Tibial nerve (tissue), 4 donors: ENCODE measurements around the gene INTS11. TPM values are rescaled to one million over a fixed set of nuclear protein-coding genes. Genes with fewer than 3 reads are reported as not detected.

Experiments
- DNase-seq, 2 donors: peaks; one replicate each; pipeline ENCODE4 v3.0.0-alpha.2; 2019; ENCODE audit warnings: low spot score in 2 of 2
- H3K27ac ChIP-seq, 4 donors: fragments of 200-600 bp; sonication (generic) in 3 of 4; one replicate each; pipeline ENCODE4 v1.5.1; 2017 to 2019; ENCODE audit warnings: mild to moderate bottlenecking in 1 of 4
- H3K27me3 ChIP-seq, 2 donors: fragments of 200-600 bp; sonication (generic) in 1 of 2; one replicate each; pipeline versions ENCODE4 v1.5.1 to v1.6.0; 2017 to 2019
- H3K36me3 ChIP-seq, 3 donors: fragments of 200-600 bp; sonication (generic); one replicate each; pipeline ENCODE4 v1.5.1; 2018 to 2019
- H3K4me1 ChIP-seq, 4 donors: fragments of 200-600 bp; sonication (generic) in 3 of 4; one replicate each; pipeline ENCODE4 v1.5.1; 2017 to 2019
- H3K4me3 ChIP-seq, 4 donors: fragments of 200-600 bp; sonication (generic) in 3 of 4; one replicate each; pipeline ENCODE4 v1.5.1; 2017 to 2019; ENCODE audit warnings: mild to moderate bottlenecking in 1 of 4, moderate library complexity in 1 of 4
- H3K9me3 ChIP-seq, 4 donors: fragments of 200-600 bp; sonication (generic) in 3 of 4; one replicate each; pipeline ENCODE4 v1.5.1; 2017 to 2019
- CTCF ChIP-seq, 5 experiments: fragments of 200-600 bp in 3 of 5; fragments of 450-650 bp in 2 of 5; sonication (generic) in 3 of 5; IDR thresholded peaks; one replicate each; pipeline ENCODE4 v1.5.1; 2016 to 2019; ENCODE audit warnings: antibody characterized with exemption in 5 of 5, mild to moderate bottlenecking in 3 of 5, moderate library complexity in 2 of 5
- EP300 ChIP-seq, 2 donors: sonication (generic); formaldehyde crosslinking; IDR thresholded peaks; one replicate each; pipeline ENCODE4 v1.6.1; 2017; ENCODE audit warnings: antibody characterized with exemption in 2 of 2, mild to moderate bottlenecking in 1 of 2
- POLR2A ChIP-seq, 2 donors: fragments of 450-650 bp; IDR thresholded peaks; one replicate each; pipeline ENCODE4 v1.6.1; 2017; ENCODE audit warnings: antibody characterized with exemption in 2 of 2, mild to moderate bottlenecking in 2 of 2, moderate library complexity in 2 of 2
- WGBS, 2 donors: methylation state at CpG; one replicate each; pipeline ENCODE4 v1.1.5; 2018; 5-methylcytosine and 5-hydroxymethylcytosine counted together
- total RNA-seq, 4 donors: library from RNA; depleted of rRNA; stranded (reverse); fragments of >200 nt; gene quantifications; one replicate each; pipeline ENCODE4 v1.1.0, GENCODE V29; 2016

INTS11 gene
- total RNA-seq, 4 donors from 2014 or later = 118 to 241 (median 157) TPM

- WGBS, 2 donors = 53 to 63% methylated on average over 20 of the region's 20 CpGs
- peaks cover 0 to 57% (median 48%) of the 10 kb centered on the region in 4 donors for H3K4me1 ChIP-seq
- DNase-seq = peak; percentile 79 to 81
These were observed 36.2 kb upstream of the INTS11 start for GRCh38 chr1:1360506-1361169.

GRCh38 chr1:1359664-1360468, 35.4 kb upstream of the INTS11 start:
- 26 to 37% methylated on average over 10 to 16 of the region's 28 CpGs for WGBS, 2 donors
- Histone ChIP-seq H3K4me3 (peak overlapping the region in 1 of 4 donors; percentile 66), H3K27me3 (no peaks in the 10 kb centered on the region), H3K36me3 (peaks cover 0 to 5% (median under 1%) of the 10 kb centered on the region in 3 donors), H3K9me3 (no peaks in the 10 kb centered on the region), H3K4me1 (peaks cover 0 to 64% (median 55%) of the 10 kb centered on the region in 4 donors), H3K27ac (peak overlapping the region; percentile 81 to 92 (median 88))
- no peak for TF ChIP-seq CTCF (IDR thresholded peaks at IDR 0.05)
- TF ChIP-seq EP300 (IDR thresholded peaks at IDR 0.05) = peak in 1 of 2 donors; percentile 80
- TF ChIP-seq POLR2A (IDR thresholded peaks at IDR 0.05) = no peak
- DNase-seq = peak; percentile 80 to 81

More at GRCh38 chr1:1360506-1361169, 36.2 kb upstream of the INTS11 start:
- Histone ChIP-seq H3K27me3 (no peaks in the 10 kb centered on the region), H3K27ac (peak overlapping the region; percentile 81 to 92 (median 88)), H3K36me3 (no peaks in the 10 kb centered on the region), H3K4me3 (peak overlapping the region in 1 of 4 donors; percentile 66), H3K9me3 (no peaks in the 10 kb centered on the region)
- TF ChIP-seq POLR2A (IDR thresholded peaks at IDR 0.05) (no peak), EP300 (IDR thresholded peaks at IDR 0.05) (peak in 1 of 2 donors; percentile 62)

- peak overlapping the region; percentile 81 to 92 (median 88) for H3K27ac ChIP-seq
- peaks cover 0 to 11% (median 4%) of the 10 kb centered on the region in 3 donors for H3K36me3 ChIP-seq
- peaks cover 0 to 70% (median 61%) of the 10 kb centered on the region in 4 donors for H3K4me1 ChIP-seq
- TF ChIP-seq CTCF (IDR thresholded peaks at IDR 0.05) (no peak), POLR2A (IDR thresholded peaks at IDR 0.05) (no peak), EP300 (IDR thresholded peaks at IDR 0.05) (no peak)
- peak in 1 of 2 donors; percentile 68 for DNase-seq
- 19 to 31% methylated on average over 4 to 6 of the region's 6 CpGs for WGBS, 2 donors
- H3K27me3 ChIP-seq = no peaks in the 10 kb centered on the region
- H3K4me3 ChIP-seq = peak overlapping the region in 2 of 4 donors; percentile 14 to 66
- no peaks in the 10 kb centered on the region for H3K9me3 ChIP-seq
These were observed 34.8 kb upstream of the INTS11 start for GRCh38 chr1:1359308-1359663.

GRCh38 chr1:1358433-1359271, 34.2 kb upstream of the INTS11 start, which contains the start of gene MXRA8:
TSS of gene MXRA8 (minus strand) at chr1:1358555. CDS start at chr1:1358504, 51 bp downstream.
- DNase-seq = peak; percentile 79 to 82
- Histone ChIP-seq H3K27ac (peak within 1 kb of the TSS; percentile 81 to 92 (median 88)), H3K27me3 (no peaks in the 10 kb centered on the region), H3K4me1 (peaks cover 0 to 77% (median 67%) of the 10 kb centered on the region in 4 donors), H3K36me3 (peaks cover 0 to 17% (median 4%) of the 10 kb centered on the region in 3 donors), H3K4me3 (peak within 1 kb of the TSS; percentile 49 to 86 (median 60)), H3K9me3 (no peaks in the 10 kb centered on the region)
- peak; percentile 4 to 72 for TF ChIP-seq EP300 (IDR thresholded peaks at IDR 0.05)
- peak in 1 of 2 donors; percentile 49 for TF ChIP-seq POLR2A (IDR thresholded peaks at IDR 0.05)
- TF ChIP-seq CTCF (IDR thresholded peaks at IDR 0.05) = no peak
- 14% methylated on average over 24 to 25 of the region's 29 CpGs for WGBS, 2 donors
